Fibroblast of villous mesenchyme (primary cell): ENCODE results near the gene CXCL12. TPM values are rescaled to one million over a fixed set of nuclear protein-coding genes. Genes with fewer than 3 reads are reported as not detected.

ENCODE experiments used
- DNase-seq: peaks from one replicate; pipeline ENCODE4 v3.0.0-alpha.2; 2010; ENCODE audit warnings: low read depth
- H3K4me3 ChIP-seq: 2 replicates; pipeline ENCODE4 v1.5.1; 2011; ENCODE audit warnings: low read depth, mild to moderate bottlenecking, low read length
- total RNA-seq: library from RNA; depleted of rRNA; stranded (reverse); fragments of >200 nt; gene quantifications from 2 replicates; pipeline ENCODE4 v1.2.3, GENCODE V29; 2012
- TF ChIP-seq, protein P1 (sequence below): IDR thresholded peaks from 2 replicates; pipeline ENCODE4 v1.5.1; 2012; ENCODE audit warnings: low read depth, mild to moderate bottlenecking, low read length; ENCODE audit not compliant: insufficient read depth

The CXCL12 gene
- total RNA-seq, 1 donor = 67.4 TPM

- TF ChIP-seq, protein P1, sequence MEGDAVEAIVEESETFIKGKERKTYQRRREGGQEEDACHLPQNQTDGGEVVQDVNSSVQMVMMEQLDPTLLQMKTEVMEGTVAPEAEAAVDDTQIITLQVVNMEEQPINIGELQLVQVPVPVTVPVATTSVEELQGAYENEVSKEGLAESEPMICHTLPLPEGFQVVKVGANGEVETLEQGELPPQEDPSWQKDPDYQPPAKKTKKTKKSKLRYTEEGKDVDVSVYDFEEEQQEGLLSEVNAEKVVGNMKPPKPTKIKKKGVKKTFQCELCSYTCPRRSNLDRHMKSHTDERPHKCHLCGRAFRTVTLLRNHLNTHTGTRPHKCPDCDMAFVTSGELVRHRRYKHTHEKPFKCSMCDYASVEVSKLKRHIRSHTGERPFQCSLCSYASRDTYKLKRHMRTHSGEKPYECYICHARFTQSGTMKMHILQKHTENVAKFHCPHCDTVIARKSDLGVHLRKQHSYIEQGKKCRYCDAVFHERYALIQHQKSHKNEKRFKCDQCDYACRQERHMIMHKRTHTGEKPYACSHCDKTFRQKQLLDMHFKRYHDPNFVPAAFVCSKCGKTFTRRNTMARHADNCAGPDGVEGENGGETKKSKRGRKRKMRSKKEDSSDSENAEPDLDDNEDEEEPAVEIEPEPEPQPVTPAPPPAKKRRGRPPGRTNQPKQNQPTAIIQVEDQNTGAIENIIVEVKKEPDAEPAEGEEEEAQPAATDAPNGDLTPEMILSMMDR = no peak
- DNase-seq = no peak
Measured at GRCh38 chr10:44424298-44424697, 39.4 kb upstream of the CXCL12 start.

DNA sequence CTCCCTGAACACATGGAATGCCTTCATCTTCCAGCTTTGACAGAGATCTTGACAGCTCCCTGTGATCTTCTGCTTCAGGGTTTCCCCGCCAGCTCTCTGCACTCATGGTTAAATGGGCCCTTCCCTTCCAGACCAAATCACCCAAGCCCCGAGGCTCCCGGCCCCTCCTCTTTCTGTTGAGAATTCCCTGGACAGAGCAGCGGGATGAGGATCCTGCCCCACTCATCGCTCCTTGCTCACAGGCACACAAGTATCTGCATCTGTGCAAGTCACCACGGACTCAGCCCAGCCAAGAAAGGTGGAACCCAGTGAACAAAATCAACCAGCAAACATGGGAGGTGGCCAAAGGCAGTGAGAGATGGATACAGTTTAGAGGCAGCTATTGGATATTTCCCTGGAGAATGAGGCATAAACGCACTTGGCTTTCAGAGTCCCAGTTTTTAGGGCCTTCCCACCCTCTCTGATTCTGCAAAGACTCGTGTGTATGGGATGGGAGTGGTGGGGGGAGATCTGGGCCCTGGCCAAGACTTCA lies 37.7 kb upstream of the CXCL12 start:
- no peak for DNase-seq
- no peak overlapping the region for H3K4me3 ChIP-seq
- TF ChIP-seq, protein P1 = no peak

More at GRCh38 chr10:44424298-44424697, 39.4 kb upstream of the CXCL12 start:
- no peak overlapping the region for H3K4me3 ChIP-seq

DNA sequence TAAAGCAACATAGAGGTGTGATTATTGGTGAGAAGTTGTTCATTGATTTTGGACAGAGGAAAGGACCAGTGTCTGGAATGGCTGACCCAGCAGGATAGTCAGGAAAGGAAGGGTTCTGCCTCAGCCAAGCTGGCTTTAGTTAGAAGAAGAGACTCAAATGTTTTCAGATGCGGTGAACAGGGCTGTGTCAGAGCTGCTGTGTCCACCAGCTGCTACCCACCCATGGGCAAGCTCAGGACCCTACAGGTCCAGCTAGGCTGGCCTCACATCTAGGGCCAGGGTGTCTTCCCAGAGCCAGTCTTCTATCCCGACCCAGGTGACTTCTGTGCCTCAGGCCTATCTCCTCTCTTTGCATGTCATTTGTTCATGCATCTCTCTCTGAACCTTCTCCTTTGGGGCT lies 37.3 kb upstream of the CXCL12 start:
- TF ChIP-seq, protein P1 = no peak
- no peak for DNase-seq
- H3K4me3 ChIP-seq = no peak overlapping the region

DNA sequence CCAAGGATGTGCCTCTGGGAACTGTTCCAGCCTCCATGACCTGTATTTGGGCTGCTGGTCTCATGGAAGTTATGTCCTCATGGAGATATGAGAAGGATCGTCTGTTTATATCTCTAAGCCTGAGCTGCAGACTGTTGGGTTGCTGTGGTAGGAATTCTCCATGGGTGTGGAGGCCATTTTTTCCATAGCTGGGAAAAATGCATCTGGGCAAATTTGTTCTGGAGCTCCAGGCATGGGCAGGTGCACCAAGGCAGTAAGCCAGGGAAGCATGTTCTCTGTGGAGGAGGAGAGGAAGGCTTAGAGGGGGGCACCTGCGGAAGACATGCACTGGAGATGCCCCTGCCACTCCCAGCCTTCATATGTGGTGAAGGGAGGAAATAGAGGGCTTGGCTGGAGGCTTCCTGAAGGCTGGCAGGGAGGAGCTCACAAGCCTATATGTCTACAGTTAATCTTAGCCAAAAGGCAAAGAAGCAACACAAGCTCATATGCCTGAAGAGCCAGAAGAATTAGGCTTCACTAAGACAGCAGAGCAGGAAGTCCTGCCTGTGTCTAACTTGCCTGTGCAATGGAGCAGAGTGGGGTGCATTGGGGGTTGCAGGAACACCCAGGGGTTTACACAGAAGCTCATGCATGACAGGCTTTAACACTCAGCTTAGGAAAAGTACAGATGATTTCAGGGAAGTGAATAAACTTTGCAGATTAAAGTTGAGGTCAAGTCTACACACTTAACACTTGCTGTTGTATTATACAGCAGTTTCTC lies 35.1 kb upstream of the CXCL12 start:
- no peak overlapping the region for H3K4me3 ChIP-seq
- TF ChIP-seq, protein P1 = no peak
- no peak for DNase-seq

DNA sequence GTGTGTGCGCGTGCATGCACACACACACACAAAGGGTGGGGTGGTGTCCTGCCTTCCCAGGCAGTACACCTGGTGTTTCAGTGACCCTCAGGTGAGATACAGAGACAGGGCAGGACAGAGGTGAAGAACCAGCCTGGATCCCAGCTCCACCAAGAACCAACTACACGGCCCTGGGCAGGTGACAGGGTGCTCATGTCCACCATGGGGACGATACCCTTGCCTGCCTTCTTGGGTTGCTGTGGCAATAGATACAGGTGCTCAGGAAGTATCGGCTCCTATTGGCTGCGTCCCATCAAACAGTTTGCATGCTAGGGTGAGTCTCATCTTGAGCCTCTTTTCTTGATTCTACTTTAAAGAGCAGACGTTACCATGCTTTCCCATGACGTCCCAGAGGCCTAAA lies 33.7 kb upstream of the CXCL12 start:
- TF ChIP-seq, protein P1 = no peak
- H3K4me3 ChIP-seq = no peak overlapping the region
- DNase-seq = no peak

- DNase-seq = no peak
- no peak overlapping the region for H3K4me3 ChIP-seq
- TF ChIP-seq, protein P1 = no peak
Measured at GRCh38 chr10:44417761-44418160, 32.9 kb upstream of the CXCL12 start.

DNA sequence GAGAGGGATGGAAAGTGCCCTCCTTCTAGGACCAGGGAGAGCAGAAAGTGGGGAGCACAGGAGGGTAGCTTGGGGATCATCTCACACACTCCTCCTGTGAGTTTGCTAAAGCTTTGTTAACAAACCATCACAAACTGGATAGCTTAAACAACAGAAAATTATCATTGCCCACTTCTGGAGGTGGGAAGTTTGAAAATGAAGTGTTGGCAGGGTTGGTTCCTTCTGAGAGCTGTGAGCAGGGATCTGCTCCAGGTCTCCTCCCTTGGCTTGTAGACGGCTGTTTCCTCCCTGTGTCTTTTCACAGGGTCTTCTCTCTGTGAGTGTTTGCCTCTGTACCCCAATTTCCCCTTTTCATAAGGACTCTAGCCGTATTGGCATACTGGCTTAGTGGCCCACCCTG lies 32.0 kb upstream of the CXCL12 start:
- no peak for DNase-seq
- TF ChIP-seq, protein P1 = no peak
- H3K4me3 ChIP-seq = no peak overlapping the region
